Measurements from ENCODE around the gene STK39.

DNA sequence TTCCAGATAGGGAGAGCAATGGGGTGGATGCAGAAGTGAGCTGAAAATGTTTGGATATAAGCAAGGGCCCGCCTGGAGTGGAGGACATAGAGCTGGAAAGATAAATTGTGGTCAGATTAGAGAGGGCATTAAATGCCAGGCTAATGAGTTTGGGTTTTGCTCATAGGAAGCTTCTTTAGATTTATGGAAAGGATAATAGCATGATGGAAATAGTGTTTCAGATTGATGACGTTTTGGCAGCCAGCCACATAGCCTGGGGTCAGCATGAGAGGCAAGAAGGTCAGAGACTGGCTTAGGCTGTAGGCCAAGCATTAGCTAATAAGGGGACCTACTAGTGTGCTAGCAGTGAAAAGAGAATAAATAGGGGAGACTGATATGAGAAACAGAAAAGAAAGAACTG lies 321.6 kb downstream of the STK39 start:
- TF ChIP-seq SUZ12 (IDR thresholded peaks at IDR 0.05; ENCODE audit: extremely low read depth, insufficient read depth, insufficient read length): no peak
- TF ChIP-seq ZNF274 (IDR thresholded peaks at IDR 0.05; ENCODE audit: low read depth, low read length): no peak
